HCT116 (cell line): ENCODE measurements around the gene STYXL1. TPM values are rescaled to one million over a fixed set of nuclear protein-coding genes. Genes with fewer than 3 reads are reported as not detected.

Experiments used
- ATAC-seq: fragments of 200-7000 bp; cut with Tn5 transposase; 2 replicates; pipeline ENCODE4 v1.9.1; 2020; ENCODE audit warnings: mild to moderate bottlenecking, moderate library complexity
- BruUV-seq: library from RNA; stranded (reverse); fragments of 400-500 nt; replicated peaks from 2 replicates; lab custom pipeline; 2021; lab: Mats Ljungman, UMichigan
- CTCF ChIA-PET: fragments of 300-600 bp; sonication (Branson Sonifier 250); formaldehyde crosslinking; loops from one replicate; lab custom pipeline; 2021; ENCODE audit warnings: antibody characterized with exemption; lab: Charles Lee
- POLR2A ChIA-PET: fragments of 300-600, 350-600 bp; sonication (Branson Sonifier 250); formaldehyde crosslinking; loops from one replicate; lab custom pipeline; 2021; ENCODE audit warnings: antibody characterized with exemption; lab: Charles Lee
- RAD21 ChIA-PET, 2 experiments: fragments of 300-600 bp; sonication (Branson Sonifier 250); formaldehyde crosslinking; loops; one replicate each; lab custom pipeline; 2023; ENCODE audit warnings: low total read pairs in 2 of 2; ENCODE audit not compliant: uncharacterized antibody in 2 of 2, unreplicated experiment in 2 of 2, low non-redundant PET in 1 of 2; lab: Charles Lee
- DNase-seq: peaks from one replicate; pipeline ENCODE4 v3.0.0-alpha.2; 2010; ENCODE audit warnings: low read depth, low spot score
- H2AFZ ChIP-seq: fragments of 200-600 bp; shearing (Covaris generic), sonication (generic); 2 replicates; pipeline ENCODE4 v1.6.1; 2017; ENCODE audit warnings: low read depth, mixed run types, mixed read lengths, antibody characterized with exemption, low read length; ENCODE audit not compliant: poor library complexity, severe bottlenecking
- H3K27ac ChIP-seq: 2 replicates; pipeline ENCODE4 v1.5.1; 2012; ENCODE audit warnings: low read depth, low read length
- H3K27me3 ChIP-seq: fragments of 200-600 bp; sonication (generic); 2 replicates; pipeline ENCODE4 v1.6.1; 2016; ENCODE audit warnings: mixed run types, low read length, mixed read lengths; ENCODE audit not compliant: insufficient read depth
- H3K36me3 ChIP-seq, 2 experiments: fragments of 200-500 bp in 1 of 2; fragments of 200-600 bp in 1 of 2; sonication (Bioruptor generic) in 1 of 2; sonication (generic) in 1 of 2; 2 replicates each; pipeline versions ENCODE4 v1.5.1 to v1.6.1; 2014 to 2016; ENCODE audit warnings: low read length in 2 of 2, inconsistent platforms in 1 of 2, mixed read lengths in 1 of 2, mixed run types in 1 of 2; ENCODE audit not compliant: insufficient read depth in 2 of 2, control insufficient read depth in 1 of 2
- H3K4me1 ChIP-seq, 2 experiments: fragments of 200-600 bp in 1 of 2; sonication (generic) in 1 of 2; 2 replicates each; pipeline versions ENCODE4 v1.5.1 to v1.6.1; 2012 to 2017; ENCODE audit warnings: low read length in 2 of 2, inconsistent platforms in 1 of 2, mild to moderate bottlenecking in 1 of 2, mixed read lengths in 1 of 2, mixed run types in 1 of 2, moderate library complexity in 1 of 2; ENCODE audit not compliant: insufficient read depth in 2 of 2, control insufficient read depth in 1 of 2
- H3K4me2 ChIP-seq: fragments of 200-600 bp; sonication (generic); 2 replicates; pipeline ENCODE4 v1.6.1; 2017; ENCODE audit warnings: mixed run types, low read length, mixed read lengths
- H3K4me3 ChIP-seq, 2 experiments: fragments of 200-600 bp in 1 of 2; sonication (generic) in 1 of 2; replicated peaks in 1 of 2; 2 replicates each; pipeline ENCODE4 v1.5.1; 2011 to 2016; ENCODE audit warnings: low read length in 2 of 2, control low read depth in 1 of 2, low read depth in 1 of 2, mild to moderate bottlenecking in 1 of 2, mixed read lengths in 1 of 2, mixed run types in 1 of 2
- H3K79me2 ChIP-seq: fragments of 200-600 bp; sonication (generic); 2 replicates; pipeline ENCODE4 v1.6.1; 2017; ENCODE audit warnings: mild to moderate bottlenecking, mixed run types, low read length, moderate library complexity, mixed read lengths; ENCODE audit not compliant: insufficient read depth
- H3K9ac ChIP-seq: fragments of 200-600 bp; sonication (generic); 2 replicates; pipeline ENCODE4 v1.6.1; 2016; ENCODE audit warnings: low read length, mixed read lengths
- H3K9me2 ChIP-seq: fragments of 200-600 bp; sonication (generic), shearing (Covaris generic); 2 replicates; pipeline ENCODE4 v1.6.1; 2017; ENCODE audit warnings: mixed run types, mild to moderate bottlenecking, moderate library complexity; ENCODE audit not compliant: insufficient read depth
- H3K9me3 ChIP-seq, 2 experiments: fragments of 200-500 bp in 1 of 2; fragments of 200-600 bp in 1 of 2; sonication (Bioruptor generic) in 1 of 2; sonication (generic) in 1 of 2; 2 replicates each; pipeline ENCODE4 v1.6.1; 2014 to 2017; ENCODE audit warnings: low read length in 2 of 2, mixed read lengths in 2 of 2, inconsistent platforms in 1 of 2, low read depth in 1 of 2, mild to moderate bottlenecking in 1 of 2, mixed run types in 1 of 2, moderate library complexity in 1 of 2; ENCODE audit not compliant: control insufficient read depth in 1 of 2, insufficient read depth in 1 of 2
- H4K20me1 ChIP-seq: fragments of 200-600 bp; sonication (generic), shearing (Covaris generic); 2 replicates; pipeline ENCODE4 v1.6.1; 2017; ENCODE audit warnings: mixed run types, mild to moderate bottlenecking, moderate library complexity; ENCODE audit not compliant: insufficient read depth
- CBX3 ChIP-seq: IDR thresholded peaks from 2 replicates; pipeline ENCODE4 v1.6.1; 2012; ENCODE audit warnings: low read depth
- CEBPB ChIP-seq: IDR thresholded peaks from 2 replicates; pipeline ENCODE4 v1.6.1; 2012; ENCODE audit warnings: low read depth
- EGR1 ChIP-seq: IDR thresholded peaks from 2 replicates; pipeline ENCODE4 v1.6.1; 2012; ENCODE audit warnings: low read depth
- FOSL1 ChIP-seq: IDR thresholded peaks from 2 replicates; pipeline ENCODE4 v1.6.1; 2012; ENCODE audit warnings: low read depth
- JUND ChIP-seq: IDR thresholded peaks from 2 replicates; pipeline ENCODE4 v1.6.1; 2012
- POLR2A ChIP-seq: IDR thresholded peaks from 2 replicates; pipeline ENCODE4 v1.7.0; 2011; ENCODE audit warnings: borderline replicate concordance; ENCODE audit not compliant: insufficient read depth, insufficient read length; ENCODE audit errors: extremely low read depth
- POLR2AphosphoS5 ChIP-seq: IDR thresholded peaks from 2 replicates; pipeline ENCODE4 v1.6.1; 2011; ENCODE audit warnings: mild to moderate bottlenecking, low read depth, low read length, moderate library complexity
- RAD21 ChIP-seq: IDR thresholded peaks from 2 replicates; pipeline ENCODE4 v1.6.1; 2012; ENCODE audit warnings: low read depth, mild to moderate bottlenecking
- SRF ChIP-seq: IDR thresholded peaks from 2 replicates; pipeline ENCODE4 v1.6.1; 2012; ENCODE audit warnings: low read depth
- TCF7L2 ChIP-seq: IDR thresholded peaks from 2 replicates; pipeline ENCODE4 v1.7.0; 2011; ENCODE audit warnings: borderline replicate concordance, inconsistent platforms; ENCODE audit not compliant: insufficient read depth, insufficient read length; ENCODE audit errors: extremely low read depth
- YY1 ChIP-seq: IDR thresholded peaks from 2 replicates; pipeline ENCODE4 v1.6.1; 2011; ENCODE audit warnings: low read length, low read depth, moderate library complexity, mild to moderate bottlenecking; ENCODE audit not compliant: insufficient replicate concordance; ENCODE audit errors: extremely low read depth
- ZFX ChIP-seq: fragments of 450-650 bp; IDR thresholded peaks from 2 replicates; pipeline ENCODE4 v1.6.1; 2017
- intact Hi-C: fragments of 100-400 bp; cut with micrococcal nuclease; formaldehyde crosslinking; loops from 2 replicates; pipeline ENCODE4 v1.10.0; 2022
- total RNA-seq: library from RNA; stranded (reverse); gene quantifications from one replicate; pipeline ENCODE4 v1.2.1, GENCODE V29; 2021; ENCODE audit not compliant: unreplicated experiment
- TF ChIP-seq, protein P1 (sequence below): IDR thresholded peaks from 2 replicates; pipeline ENCODE4 v1.6.1; 2012
- TF ChIP-seq, protein P2 (sequence below): IDR thresholded peaks from 2 replicates; pipeline ENCODE4 v1.6.1; 2011; ENCODE audit warnings: mild to moderate bottlenecking, low read length, moderate library complexity; ENCODE audit not compliant: insufficient replicate concordance; ENCODE audit errors: extremely low read depth
- TF ChIP-seq, protein P3 (sequence below): IDR thresholded peaks from 2 replicates; pipeline ENCODE4 v1.6.1; 2012; ENCODE audit warnings: low read depth
- TF ChIP-seq, protein P4 (sequence below), 3 experiments: fragments of 200-600 bp in 1 of 3; sonication (generic) in 1 of 3; IDR thresholded peaks in 2 of 3; conservative IDR thresholded peaks in 1 of 3; 2 replicates each; pipeline ENCODE4 v1.5.1; 2012 to 2017; ENCODE audit warnings: low read depth in 2 of 3, low read length in 2 of 3, antibody characterized with exemption in 1 of 3, borderline replicate concordance in 1 of 3, control low read depth in 1 of 3, mild to moderate bottlenecking in 1 of 3, mixed read lengths in 1 of 3, mixed run types in 1 of 3, moderate library complexity in 1 of 3; ENCODE audit not compliant: insufficient read depth in 1 of 3

Gene STYXL1
- total RNA-seq, 1 experiment from 2014 or later, result 32.5 TPM

DNA sequence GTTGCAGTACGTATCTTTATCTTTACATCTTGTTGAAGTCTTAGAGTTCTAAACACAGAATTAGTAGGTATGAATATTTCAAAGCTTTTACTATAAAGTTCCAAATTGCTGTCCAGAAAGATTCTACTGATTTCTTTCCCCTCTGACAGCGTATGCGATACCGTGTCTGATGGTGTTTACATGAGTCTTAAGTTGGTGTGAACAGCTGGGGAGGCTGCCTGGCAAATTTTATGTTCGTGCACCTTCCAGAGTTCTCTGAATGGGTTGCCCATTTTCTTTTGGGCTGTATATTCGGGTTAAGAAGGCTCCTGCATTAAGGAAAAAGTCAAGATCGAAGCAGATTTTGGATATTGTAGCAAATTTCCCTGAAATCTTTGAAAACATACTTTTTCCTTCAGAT, 8.4 kb upstream of the STYXL1 start:
- no peak overlapping the region for H3K4me2 ChIP-seq
- no peaks in the 10 kb centered on the region for H3K27me3 ChIP-seq
- H3K9me3 ChIP-seq, result no peaks in the 10 kb centered on the region
- no peaks in the 10 kb centered on the region for H3K4me1 ChIP-seq
- no peaks in the 10 kb centered on the region for H4K20me1 ChIP-seq
- no peak for ATAC-seq
- CTCF ChIA-PET, result interaction anchor here (0.9 kb wide), 1 partner anchor 13 kb away, joined by 4 read pairs; no protein-coding TSS in a partner anchor
- H3K36me3 ChIP-seq, result peaks cover 43 to 61% of the 10 kb centered on the region in 2 experiments
- no peaks in the 10 kb centered on the region for H3K9me2 ChIP-seq
- RAD21 ChIA-PET, result no interaction called here
- no peak overlapping the region for H3K9ac ChIP-seq
- H3K79me2 ChIP-seq, result peaks cover 71% of the 10 kb centered on the region
- POLR2A ChIA-PET, result interaction anchor here (0.7 kb wide), 1 partner anchor 10 kb away, joined by 3 read pairs; no protein-coding TSS in a partner anchor
- TF ChIP-seq CEBPB (no peak), EGR1 (no peak), POLR2A (no peak), YY1 (no peak), JUND (no peak), POLR2AphosphoS5 (no peak), SRF (no peak), ZFX (no peak), CBX3 (no peak), RAD21 (no peak), FOSL1 (no peak), TCF7L2 (no peak)
- TF ChIP-seq, protein P1, sequence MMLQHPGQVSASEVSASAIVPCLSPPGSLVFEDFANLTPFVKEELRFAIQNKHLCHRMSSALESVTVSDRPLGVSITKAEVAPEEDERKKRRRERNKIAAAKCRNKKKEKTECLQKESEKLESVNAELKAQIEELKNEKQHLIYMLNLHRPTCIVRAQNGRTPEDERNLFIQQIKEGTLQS, result no peak
- TF ChIP-seq, protein P2, sequence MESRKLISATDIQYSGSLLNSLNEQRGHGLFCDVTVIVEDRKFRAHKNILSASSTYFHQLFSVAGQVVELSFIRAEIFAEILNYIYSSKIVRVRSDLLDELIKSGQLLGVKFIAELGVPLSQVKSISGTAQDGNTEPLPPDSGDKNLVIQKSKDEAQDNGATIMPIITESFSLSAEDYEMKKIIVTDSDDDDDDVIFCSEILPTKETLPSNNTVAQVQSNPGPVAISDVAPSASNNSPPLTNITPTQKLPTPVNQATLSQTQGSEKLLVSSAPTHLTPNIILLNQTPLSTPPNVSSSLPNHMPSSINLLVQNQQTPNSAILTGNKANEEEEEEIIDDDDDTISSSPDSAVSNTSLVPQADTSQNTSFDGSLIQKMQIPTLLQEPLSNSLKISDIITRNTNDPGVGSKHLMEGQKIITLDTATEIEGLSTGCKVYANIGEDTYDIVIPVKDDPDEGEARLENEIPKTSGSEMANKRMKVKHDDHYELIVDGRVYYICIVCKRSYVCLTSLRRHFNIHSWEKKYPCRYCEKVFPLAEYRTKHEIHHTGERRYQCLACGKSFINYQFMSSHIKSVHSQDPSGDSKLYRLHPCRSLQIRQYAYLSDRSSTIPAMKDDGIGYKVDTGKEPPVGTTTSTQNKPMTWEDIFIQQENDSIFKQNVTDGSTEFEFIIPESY, result no peak
- TF ChIP-seq, protein P3, sequence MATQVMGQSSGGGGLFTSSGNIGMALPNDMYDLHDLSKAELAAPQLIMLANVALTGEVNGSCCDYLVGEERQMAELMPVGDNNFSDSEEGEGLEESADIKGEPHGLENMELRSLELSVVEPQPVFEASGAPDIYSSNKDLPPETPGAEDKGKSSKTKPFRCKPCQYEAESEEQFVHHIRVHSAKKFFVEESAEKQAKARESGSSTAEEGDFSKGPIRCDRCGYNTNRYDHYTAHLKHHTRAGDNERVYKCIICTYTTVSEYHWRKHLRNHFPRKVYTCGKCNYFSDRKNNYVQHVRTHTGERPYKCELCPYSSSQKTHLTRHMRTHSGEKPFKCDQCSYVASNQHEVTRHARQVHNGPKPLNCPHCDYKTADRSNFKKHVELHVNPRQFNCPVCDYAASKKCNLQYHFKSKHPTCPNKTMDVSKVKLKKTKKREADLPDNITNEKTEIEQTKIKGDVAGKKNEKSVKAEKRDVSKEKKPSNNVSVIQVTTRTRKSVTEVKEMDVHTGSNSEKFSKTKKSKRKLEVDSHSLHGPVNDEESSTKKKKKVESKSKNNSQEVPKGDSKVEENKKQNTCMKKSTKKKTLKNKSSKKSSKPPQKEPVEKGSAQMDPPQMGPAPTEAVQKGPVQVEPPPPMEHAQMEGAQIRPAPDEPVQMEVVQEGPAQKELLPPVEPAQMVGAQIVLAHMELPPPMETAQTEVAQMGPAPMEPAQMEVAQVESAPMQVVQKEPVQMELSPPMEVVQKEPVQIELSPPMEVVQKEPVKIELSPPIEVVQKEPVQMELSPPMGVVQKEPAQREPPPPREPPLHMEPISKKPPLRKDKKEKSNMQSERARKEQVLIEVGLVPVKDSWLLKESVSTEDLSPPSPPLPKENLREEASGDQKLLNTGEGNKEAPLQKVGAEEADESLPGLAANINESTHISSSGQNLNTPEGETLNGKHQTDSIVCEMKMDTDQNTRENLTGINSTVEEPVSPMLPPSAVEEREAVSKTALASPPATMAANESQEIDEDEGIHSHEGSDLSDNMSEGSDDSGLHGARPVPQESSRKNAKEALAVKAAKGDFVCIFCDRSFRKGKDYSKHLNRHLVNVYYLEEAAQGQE, result no peak
- TF ChIP-seq, protein P4, sequence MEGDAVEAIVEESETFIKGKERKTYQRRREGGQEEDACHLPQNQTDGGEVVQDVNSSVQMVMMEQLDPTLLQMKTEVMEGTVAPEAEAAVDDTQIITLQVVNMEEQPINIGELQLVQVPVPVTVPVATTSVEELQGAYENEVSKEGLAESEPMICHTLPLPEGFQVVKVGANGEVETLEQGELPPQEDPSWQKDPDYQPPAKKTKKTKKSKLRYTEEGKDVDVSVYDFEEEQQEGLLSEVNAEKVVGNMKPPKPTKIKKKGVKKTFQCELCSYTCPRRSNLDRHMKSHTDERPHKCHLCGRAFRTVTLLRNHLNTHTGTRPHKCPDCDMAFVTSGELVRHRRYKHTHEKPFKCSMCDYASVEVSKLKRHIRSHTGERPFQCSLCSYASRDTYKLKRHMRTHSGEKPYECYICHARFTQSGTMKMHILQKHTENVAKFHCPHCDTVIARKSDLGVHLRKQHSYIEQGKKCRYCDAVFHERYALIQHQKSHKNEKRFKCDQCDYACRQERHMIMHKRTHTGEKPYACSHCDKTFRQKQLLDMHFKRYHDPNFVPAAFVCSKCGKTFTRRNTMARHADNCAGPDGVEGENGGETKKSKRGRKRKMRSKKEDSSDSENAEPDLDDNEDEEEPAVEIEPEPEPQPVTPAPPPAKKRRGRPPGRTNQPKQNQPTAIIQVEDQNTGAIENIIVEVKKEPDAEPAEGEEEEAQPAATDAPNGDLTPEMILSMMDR (IDR thresholded peaks at IDR 0.05 in 2 of 3, conservative IDR thresholded peaks at IDR 0.05 in 1 of 3; ENCODE audit: borderline replicate concordance in 1 of 3, insufficient read depth in 1 of 3, low read depth in 2 of 3, low read length in 2 of 3), result no peak
- H3K27ac ChIP-seq, result no peak overlapping the region
- no TSS peak for BruUV-seq
- intact Hi-C loops, result no loop called here
- H2AFZ ChIP-seq, result no peak overlapping the region
- no peak for DNase-seq
- H3K4me3 ChIP-seq, result no peak overlapping the region
